MCF 10A (cell line): ENCODE data around the gene LEUTX. TPM values are rescaled to one million over a fixed set of nuclear protein-coding genes. Genes with fewer than 3 reads are reported as not detected.

Experiments used
- BruUV-seq: library from RNA; stranded (reverse); fragments of 400-500 nt; replicated peaks from 2 replicates; lab custom pipeline; 2021; lab: Mats Ljungman, UMichigan
- CTCF ChIA-PET: fragments of 300-600 bp; sonication (Branson Sonifier 250); formaldehyde crosslinking; extraction: SDS; loops from one replicate; lab custom pipeline; 2021; ENCODE audit warnings: antibody characterized with exemption, inconsistent platforms; lab: Yijun Ruan, JAX
- POLR2A ChIA-PET: fragments of 300-600, 350-650 bp; sonication (Branson Sonifier 250); formaldehyde crosslinking; extraction: SDS; loops from one replicate; lab custom pipeline; 2020; ENCODE audit warnings: antibody characterized with exemption, inconsistent platforms; lab: Yijun Ruan, JAX
- DNase-seq: peaks from one replicate; pipeline ENCODE4 v3.0.0-alpha.2; 2018; ENCODE audit not compliant: unreplicated experiment
- H3K27ac Mint-ChIP-seq: one replicate; pipeline ENCODE4 v1.8.0; 2022; ENCODE audit warnings: mild to moderate bottlenecking, low read depth, mixed read lengths; ENCODE audit not compliant: unreplicated experiment
- H3K27me3 Mint-ChIP-seq: one replicate; pipeline ENCODE4 v1.8.0; 2022; ENCODE audit warnings: mixed read lengths; ENCODE audit not compliant: insufficient read depth, unreplicated experiment
- H3K36me3 Mint-ChIP-seq: one replicate; pipeline ENCODE4 v1.8.0; 2022; ENCODE audit warnings: mild to moderate bottlenecking, moderate library complexity, mixed read lengths; ENCODE audit not compliant: insufficient read depth, unreplicated experiment
- H3K4me1 Mint-ChIP-seq: one replicate; pipeline ENCODE4 v1.8.0; 2022; ENCODE audit warnings: mixed read lengths; ENCODE audit not compliant: insufficient read depth, unreplicated experiment
- H3K4me3 Mint-ChIP-seq: one replicate; pipeline ENCODE4 v1.8.0; 2022; ENCODE audit warnings: mild to moderate bottlenecking, moderate library complexity, mixed read lengths; ENCODE audit not compliant: unreplicated experiment
- H3K9me3 Mint-ChIP-seq: one replicate; pipeline ENCODE4 v1.8.0; 2022; ENCODE audit warnings: mixed read lengths; ENCODE audit not compliant: unreplicated experiment
- intact Hi-C: fragments of 100-400 bp; cut with micrococcal nuclease; formaldehyde crosslinking; loops from 2 replicates; pipeline ENCODE4 v1.14.1; 2022
- total RNA-seq: library from RNA; stranded (reverse); gene quantifications from 2 replicates; pipeline ENCODE4 v1.2.3, GENCODE V29; 2022
- TF ChIP-seq, protein P1 (sequence below): fragments of 200-600 bp; IDR thresholded peaks from one replicate; pipeline ENCODE4 v1.8.0; 2022; ENCODE audit warnings: antibody characterized with exemption, mild to moderate bottlenecking; ENCODE audit not compliant: unreplicated experiment

Gene LEUTX
- total RNA-seq, 1 experiment from 2014 or later, result not detected

DNA sequence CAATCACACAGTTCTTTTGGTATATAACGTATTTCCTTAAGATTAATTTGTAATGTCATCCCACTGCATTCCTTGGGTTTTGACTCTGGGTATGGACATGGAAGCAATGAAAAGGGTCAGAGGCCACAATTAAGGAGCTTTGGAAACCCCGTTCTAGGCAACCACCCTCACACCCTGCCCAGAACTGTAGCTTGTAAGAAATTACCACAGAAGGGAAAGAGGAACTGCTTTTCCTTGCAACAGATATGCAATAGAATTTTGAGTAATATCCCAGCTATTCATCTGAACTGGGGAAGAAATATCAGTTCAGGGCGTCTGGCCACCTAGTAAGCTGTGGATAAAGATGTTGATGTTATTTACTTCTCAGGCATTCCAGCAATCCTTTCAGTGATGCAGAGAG is 39.8 kb upstream of the LEUTX start:
- no TSS peak for BruUV-seq
- TF ChIP-seq, protein P1, sequence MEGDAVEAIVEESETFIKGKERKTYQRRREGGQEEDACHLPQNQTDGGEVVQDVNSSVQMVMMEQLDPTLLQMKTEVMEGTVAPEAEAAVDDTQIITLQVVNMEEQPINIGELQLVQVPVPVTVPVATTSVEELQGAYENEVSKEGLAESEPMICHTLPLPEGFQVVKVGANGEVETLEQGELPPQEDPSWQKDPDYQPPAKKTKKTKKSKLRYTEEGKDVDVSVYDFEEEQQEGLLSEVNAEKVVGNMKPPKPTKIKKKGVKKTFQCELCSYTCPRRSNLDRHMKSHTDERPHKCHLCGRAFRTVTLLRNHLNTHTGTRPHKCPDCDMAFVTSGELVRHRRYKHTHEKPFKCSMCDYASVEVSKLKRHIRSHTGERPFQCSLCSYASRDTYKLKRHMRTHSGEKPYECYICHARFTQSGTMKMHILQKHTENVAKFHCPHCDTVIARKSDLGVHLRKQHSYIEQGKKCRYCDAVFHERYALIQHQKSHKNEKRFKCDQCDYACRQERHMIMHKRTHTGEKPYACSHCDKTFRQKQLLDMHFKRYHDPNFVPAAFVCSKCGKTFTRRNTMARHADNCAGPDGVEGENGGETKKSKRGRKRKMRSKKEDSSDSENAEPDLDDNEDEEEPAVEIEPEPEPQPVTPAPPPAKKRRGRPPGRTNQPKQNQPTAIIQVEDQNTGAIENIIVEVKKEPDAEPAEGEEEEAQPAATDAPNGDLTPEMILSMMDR, result no peak
- H3K9me3 Mint-ChIP-seq, result no peaks in the 10 kb centered on the region
- H3K4me1 Mint-ChIP-seq, result no peaks in the 10 kb centered on the region
- POLR2A ChIA-PET, result no interaction called here
- DNase-seq, result no peak
- no peak overlapping the region for H3K4me3 Mint-ChIP-seq
- intact Hi-C loops, result no loop called here
- no peaks in the 10 kb centered on the region for H3K36me3 Mint-ChIP-seq
- peaks cover 84% of the 10 kb centered on the region for H3K27me3 Mint-ChIP-seq
- H3K27ac Mint-ChIP-seq, result no peak overlapping the region
- CTCF ChIA-PET, result interaction anchor here (0.7 kb wide), 1 partner anchor 12 kb away, joined by 3 read pairs; no protein-coding TSS in a partner anchor

- no peak for DNase-seq
- ChIA-PET POLR2A (no interaction called here), CTCF (no interaction called here)
- no TSS peak for BruUV-seq
- Mint-ChIP-seq H3K4me3 (no peak overlapping the region), H3K9me3 (no peaks in the 10 kb centered on the region), H3K27me3 (peaks cover 84% of the 10 kb centered on the region), H3K27ac (no peak overlapping the region), H3K36me3 (no peaks in the 10 kb centered on the region), H3K4me1 (no peaks in the 10 kb centered on the region)
- TF ChIP-seq, protein P1, result no peak
- intact Hi-C loops, result no loop called here
These were observed 38.3 kb upstream of the LEUTX start for GRCh38 chr19:39740395-39740794.

DNA sequence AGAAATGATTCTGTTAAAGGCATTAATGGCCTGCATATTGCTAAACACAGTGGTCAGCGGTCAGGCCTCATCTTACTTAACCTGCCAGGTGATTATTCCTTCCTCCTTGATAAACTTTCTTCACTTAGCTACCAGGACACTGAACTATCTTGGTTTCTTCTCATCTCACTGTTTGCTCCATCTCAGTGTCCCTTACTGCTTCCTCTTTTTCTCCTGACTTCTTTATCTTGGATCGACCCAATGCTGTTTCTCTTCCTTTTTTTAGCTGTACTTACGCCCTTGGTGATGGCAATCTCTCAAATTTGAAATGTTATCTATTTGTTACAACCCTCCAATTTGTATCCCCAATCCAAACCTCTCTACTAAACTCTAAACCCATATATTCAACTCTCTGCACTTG is 33.0 kb upstream of the LEUTX start:
- DNase-seq, result no peak
- no peak overlapping the region for H3K4me3 Mint-ChIP-seq
- POLR2A ChIA-PET, result interaction anchor here (0.6 kb wide), 1 partner anchor 124 kb away, joined by 3 read pairs; no protein-coding TSS in a partner anchor
- H3K27me3 Mint-ChIP-seq, result peaks cover 82% of the 10 kb centered on the region
- no peaks in the 10 kb centered on the region for H3K36me3 Mint-ChIP-seq
- TF ChIP-seq, protein P1, result no peak
- no peaks in the 10 kb centered on the region for H3K9me3 Mint-ChIP-seq
- no peaks in the 10 kb centered on the region for H3K4me1 Mint-ChIP-seq
- intact Hi-C loops, result no loop called here
- no peak overlapping the region for H3K27ac Mint-ChIP-seq
- CTCF ChIA-PET, result interaction anchor here (1.3 kb wide), 1 partner anchor 43 kb away, joined by 3 read pairs; no protein-coding TSS in a partner anchor
- no TSS peak for BruUV-seq

DNA sequence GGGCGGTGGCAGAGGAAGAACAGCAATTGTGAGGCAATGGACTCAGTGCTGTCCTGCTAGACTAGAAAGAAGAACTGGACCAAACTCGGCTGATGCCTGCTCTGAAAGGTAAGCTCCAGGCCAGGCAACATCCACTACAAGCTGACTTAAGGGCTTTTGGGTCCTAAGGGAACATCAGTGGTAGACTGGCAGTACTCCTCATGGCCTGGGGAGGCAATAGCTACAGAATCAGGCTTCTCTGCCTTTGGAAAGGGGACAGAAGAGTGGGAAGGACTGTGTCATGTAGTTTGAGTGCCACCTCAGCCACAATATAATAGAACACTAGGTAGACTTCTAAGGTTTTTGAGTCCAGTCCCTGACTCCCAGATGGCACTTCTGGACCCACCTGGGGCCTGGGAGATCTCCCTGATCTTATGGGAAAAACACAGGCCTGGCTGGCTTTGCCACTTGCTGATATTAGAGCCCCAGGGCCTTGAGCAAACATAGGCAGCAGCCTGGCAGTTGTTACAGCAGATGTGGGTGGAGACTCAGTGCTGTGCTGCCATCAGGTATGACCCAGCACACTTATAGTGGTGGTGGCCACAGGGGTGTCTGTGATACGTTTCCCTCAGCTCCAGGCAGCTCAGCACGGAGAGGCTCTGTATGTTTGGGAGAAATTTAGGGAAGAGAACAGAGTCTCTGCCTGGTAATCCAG is 31.7 kb upstream of the LEUTX start:
- BruUV-seq, result no TSS peak
- intact Hi-C loops, result no loop called here
- Mint-ChIP-seq H3K4me1 (no peaks in the 10 kb centered on the region), H3K4me3 (no peak overlapping the region), H3K27me3 (peaks cover 72% of the 10 kb centered on the region), H3K9me3 (no peaks in the 10 kb centered on the region), H3K36me3 (no peaks in the 10 kb centered on the region), H3K27ac (no peak overlapping the region)
- TF ChIP-seq, protein P1, result no peak
- DNase-seq, result no peak
- ChIA-PET CTCF (no interaction called here), POLR2A (no interaction called here)
